NCI-H524 treated with DMSO at 0.1 percent for 48 hours (cell line): Measurements from ENCODE around the gene ATP5MC2.
"Not testable (repeated sequence)": the region's sequence is repeated elsewhere in the genome, so short reads cannot be mapped to it uniquely, and the experiment has no call there.

Experiments
- DNase-seq: peaks from one replicate; lab custom pipeline; 2025; lab: John Stamatoyannopoulos, UW

ATP5MC2 gene

DNA sequence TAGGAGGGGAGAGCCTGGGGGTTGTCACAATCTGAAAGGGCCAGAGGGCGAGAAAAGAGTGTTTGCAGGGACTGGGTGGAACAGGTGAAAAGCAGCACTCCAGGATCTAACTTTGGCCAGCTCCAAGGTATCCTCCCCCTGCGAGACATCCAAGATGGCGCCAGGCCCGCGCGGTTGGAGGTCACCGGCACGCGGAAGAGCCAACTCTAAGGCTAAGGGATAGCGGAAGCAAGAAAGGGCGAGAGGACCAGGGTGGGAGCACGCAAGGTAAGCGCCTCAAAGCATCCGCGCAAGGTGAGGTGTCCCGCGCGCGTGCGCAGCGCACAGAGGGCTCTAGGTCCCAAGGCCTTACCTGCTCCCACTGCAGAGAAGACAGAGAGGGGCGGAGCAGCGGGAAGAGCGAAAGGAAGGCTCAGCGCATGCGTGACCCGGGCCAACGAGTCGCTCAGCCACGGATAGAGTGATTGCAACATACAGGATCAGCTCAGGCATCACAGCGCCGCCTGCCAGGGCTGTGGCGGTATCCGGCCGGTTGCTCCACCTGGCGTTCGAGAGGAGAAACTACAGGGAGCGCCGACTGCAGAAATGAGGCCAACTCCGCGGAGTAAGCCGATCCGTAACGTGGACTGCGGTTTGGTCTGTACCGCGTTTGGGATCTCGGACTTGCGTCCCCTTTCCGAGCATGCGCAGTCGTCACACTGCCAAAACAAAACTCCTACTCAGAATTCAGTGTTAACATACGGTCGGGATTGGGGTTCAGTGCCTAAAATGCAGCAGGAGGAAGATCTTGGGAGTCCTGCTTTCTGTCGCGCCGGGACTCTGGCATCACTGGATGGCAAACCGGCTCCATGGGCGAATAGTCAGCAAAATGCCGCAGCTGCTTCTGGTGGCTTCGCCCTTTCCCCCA is at the start of gene ATP5MC2:
TSS of gene ATP5MC2 (minus strand) at position 383 of the 907 bp plus-strand sequence. CDS start 3,469 bp downstream, outside the sequence.
- DNase-seq: peak; percentile 94

DNA sequence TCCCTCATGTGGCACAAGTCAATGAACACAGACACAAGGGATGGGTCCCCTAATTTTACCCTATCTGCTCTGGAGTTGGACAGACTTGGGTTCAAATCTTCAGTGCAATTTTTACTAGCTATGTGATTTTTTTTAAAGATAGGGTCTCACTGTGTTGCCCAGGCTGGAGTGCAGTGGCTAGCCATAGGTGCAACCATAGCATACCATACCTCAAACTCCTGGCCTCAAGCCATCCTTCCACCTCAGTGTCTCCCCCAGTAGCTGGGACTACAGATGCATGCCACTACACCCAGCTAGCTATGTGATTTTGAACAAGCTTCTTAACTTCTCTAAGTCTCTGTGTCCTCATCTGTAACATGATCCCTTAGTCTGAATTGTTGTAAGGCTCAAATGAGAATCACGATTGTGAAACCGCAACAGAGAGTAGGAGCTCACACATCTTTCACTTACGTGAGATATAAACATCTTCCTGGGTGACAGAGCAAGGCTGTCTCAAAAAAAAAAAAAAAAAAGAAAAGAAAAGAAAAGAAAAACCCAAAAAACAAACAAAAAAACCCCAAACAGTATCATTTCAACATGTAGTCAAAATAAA is 46.7 kb upstream of the ATP5MC2 start:
- DNase-seq: no peak

GRCh38 chr12:53720946-53721345 is 45.1 kb upstream of the ATP5MC2 start:
- DNase-seq: no peak

GRCh38 chr12:53719649-53720048 is 43.8 kb upstream of the ATP5MC2 start:
- DNase-seq: no peak

DNA sequence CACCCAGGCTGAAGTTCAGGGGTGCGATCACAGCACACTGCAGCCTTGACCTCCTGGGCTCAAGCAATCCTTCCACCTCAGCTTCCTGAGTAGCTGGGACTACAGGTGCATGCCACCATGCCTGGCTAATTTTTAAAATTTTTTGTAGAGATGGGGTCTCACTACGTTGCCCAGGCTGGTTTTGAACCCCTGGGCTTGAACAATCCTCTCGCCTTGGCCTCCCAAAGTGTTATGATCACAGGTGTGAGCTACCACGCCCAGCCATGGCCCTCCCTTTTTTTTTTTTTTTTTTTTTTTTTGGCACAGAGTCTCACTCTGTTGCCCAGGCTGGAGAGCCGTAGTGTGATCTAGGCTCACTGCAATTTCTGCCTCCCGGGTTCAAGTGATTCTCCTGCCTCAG is 42.7 kb upstream of the ATP5MC2 start:
- not testable (repeated sequence) for DNase-seq

GRCh38 chr12:53717319-53717718 is 41.4 kb upstream of the ATP5MC2 start:
- DNase-seq: no peak

DNA sequence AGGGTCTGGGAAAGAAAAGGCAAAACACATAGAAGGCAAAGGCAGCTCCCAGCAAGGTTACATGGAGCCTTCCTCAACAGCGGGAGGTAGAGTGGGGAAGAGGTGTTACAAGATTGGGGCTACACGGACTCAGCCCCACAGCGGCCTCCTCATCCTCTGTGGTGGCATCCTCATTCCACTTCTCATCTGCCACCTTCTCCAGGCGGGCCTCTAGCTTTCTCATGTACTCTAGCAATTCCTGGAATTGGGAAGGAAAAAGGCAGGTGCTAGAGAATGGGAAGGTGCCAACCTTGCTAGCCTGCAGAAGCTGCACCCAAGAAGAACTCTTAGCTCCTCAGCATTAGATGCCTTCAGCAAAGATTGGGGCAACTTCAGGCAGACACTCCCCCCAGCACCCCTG is 38.1 kb upstream of the ATP5MC2 start:
- no peak for DNase-seq

DNA sequence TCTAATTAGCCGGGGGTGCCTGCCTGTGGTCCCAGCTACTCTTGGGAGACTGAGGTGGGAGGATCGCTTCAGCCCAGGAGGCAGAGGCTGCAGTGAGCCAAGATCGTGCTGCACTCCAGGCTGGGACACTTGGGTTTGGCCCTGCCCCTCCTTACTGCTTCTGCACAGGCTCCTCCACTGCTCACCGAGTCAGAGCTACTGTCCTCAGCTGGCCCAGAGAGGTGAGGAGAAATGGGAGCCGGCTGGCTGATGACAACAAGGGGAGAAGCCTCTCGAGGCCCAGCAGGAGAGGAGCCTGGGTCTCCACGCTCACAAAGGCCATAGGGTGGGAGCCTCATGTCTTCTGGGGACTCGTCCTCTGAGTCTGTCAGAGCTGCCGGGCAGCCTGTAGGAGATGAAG is 37.6 kb upstream of the ATP5MC2 start:
- DNase-seq: no peak

DNA sequence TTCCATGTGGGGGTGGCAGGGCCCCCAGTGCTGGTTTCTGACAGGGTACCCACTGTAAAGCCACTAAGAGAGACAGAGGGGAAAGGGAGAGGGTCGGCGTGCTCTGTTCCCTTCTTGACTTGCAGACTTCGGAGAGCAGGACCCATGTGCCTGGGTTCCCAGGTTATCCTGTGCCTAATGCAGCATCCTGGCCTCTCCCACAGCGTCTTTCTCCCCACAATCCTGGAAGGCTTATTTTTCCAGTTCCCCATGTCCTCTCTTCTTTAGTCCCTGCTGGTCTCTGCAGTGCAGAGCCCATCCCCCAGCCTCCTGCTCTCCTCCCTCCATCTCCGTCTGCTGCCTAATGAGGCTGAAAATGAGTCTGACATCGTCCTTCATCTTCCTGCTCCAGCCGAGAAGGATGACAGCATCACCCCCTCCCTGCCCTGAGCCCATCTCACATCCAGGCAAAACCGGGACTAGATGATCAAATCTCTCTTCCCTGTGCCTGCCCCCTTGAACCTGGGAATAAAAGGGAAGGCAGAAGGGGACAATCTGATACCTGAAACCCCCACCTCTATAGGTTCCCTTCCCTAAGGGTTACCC is 36.3 kb upstream of the ATP5MC2 start:
- no peak for DNase-seq

GRCh38 chr12:53710091-53710490 is 34.2 kb upstream of the ATP5MC2 start:
- DNase-seq: no peak

DNA sequence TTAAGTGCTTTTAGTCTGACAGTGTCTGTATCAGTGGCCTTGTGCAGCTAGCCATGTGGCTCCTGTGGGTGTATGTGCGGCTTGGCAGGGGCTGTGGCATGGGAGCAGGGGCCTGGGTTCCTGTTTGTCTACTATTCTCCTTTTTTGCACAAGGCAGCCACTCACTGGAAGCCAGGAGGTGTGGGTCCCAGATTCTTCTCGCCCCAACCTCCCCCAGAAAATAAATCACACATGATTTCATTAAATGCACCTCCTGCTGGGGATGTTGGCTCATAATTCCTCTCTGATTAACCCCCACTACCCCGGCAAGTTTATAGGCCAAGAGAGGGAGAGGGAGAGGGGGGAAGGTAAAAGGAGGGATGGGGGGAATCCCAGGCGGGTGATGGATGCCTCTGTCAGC is 33.8 kb upstream of the ATP5MC2 start:
- DNase-seq: no peak

DNA sequence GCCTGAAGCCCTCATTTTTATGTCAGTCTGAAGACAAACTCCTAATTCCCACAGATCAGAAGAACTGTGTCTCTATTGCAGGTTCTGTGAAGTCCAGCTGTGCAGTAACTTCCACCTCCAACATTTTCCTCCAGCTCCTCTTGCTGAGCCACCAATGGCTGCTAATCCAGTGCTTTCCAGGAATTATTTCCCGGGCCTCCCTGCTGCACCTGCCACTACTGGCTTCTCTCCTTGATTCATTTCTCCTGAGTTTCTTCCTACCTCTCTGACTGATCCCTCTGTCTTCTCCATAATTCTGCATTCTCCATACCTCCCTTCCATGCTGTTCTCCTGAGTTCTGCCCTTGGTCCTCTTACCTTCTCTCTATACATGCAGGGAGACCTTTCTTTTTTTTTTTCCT is 30.2 kb upstream of the ATP5MC2 start:
- no peak for DNase-seq

DNA sequence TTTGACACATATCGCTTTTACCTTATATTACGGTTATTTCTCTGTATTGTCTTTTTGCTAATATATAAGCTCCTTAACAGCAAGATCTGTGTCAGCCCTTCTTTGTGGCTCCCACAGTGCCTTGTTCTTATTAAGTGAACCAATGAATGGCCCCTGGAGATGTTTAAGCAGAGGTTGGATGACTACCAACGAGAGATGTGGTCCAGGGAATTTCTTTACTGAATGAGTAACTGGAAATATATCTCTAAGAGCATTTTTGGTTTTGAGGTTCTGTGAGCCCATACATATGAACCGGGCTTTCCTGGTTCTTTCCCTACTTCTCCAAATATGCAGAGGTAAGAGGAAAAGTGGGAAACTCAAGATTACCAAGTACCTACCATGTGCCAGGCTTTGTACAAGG is 27.9 kb upstream of the ATP5MC2 start:
- DNase-seq: no peak

DNA sequence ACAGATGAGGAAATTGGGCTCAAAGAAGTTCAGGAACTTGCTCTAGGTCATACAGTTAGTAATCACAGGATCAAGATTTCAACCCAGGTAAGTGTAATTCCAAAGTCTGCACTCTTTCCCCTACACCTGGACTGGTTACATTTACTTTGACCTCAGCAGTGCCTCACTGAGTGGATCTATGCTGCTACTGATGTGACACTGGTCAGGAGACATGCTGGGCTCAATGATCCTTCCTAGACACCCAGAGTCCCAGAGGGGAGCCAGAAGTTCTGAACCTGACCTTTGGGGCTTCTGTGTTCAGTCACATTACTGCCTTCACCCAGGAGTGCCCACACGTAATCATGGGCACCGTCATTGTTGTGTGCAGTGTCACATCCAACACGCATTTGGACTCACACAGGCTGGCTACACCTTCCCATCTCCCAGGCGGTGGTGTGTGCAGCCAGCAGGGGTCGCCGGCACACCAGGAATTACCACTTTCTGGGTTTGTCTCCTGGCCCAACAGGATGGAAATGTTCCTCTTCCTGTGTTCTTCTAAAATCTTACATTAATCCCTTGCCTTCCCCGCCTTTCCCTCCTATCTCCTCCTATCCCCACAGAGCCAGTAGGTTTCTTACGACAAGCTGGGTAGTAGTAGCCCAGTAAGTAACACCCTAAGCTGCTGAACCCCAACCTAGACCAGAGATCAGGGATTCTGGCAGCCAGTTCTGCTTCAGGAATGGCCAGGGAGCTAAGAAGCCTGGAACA is 25.8 kb upstream of the ATP5MC2 start:
- DNase-seq: no peak

- no peak for DNase-seq
These were observed 24.7 kb upstream of the ATP5MC2 start for GRCh38 chr12:53700567-53700966.

GRCh38 chr12:53699678-53700025 is 23.8 kb upstream of the ATP5MC2 start:
- DNase-seq: no peak

DNA sequence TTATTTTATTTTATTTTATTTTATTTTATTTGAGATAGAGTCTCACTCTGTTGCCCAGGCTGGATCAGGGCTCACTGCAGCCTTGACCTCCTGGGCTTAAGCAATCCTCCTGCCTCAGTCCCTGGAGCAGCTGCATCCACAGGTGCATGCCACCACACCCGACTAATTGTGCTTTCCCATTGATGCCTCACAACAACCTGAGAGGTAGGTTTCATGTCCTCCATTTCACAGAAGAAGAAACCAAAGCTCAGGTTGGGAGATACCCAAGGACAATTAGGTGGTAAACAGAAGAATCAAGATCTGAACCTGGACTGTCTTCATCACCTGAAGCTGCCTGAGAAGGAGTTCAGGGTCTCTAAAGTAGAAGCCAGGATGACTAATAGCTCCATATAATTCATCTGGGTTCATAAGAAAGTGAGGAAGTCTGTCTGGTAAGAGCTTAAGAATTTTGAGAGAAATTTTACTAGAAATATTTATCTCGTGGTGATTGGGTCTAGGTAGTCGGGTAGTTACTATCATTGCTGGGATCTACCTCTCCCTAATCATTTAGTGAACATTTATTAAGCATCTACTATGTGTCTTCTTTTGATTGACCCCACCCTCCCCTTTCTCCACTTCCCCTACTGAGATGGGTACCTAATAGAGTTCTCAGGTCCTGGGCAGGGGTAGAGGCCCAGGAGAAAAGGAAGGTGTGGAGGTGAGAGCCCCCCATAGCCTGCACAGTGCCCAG is 23.2 kb upstream of the ATP5MC2 start:
- no peak for DNase-seq

- DNase-seq: no peak
These were observed 20.9 kb upstream of the ATP5MC2 start for GRCh38 chr12:53696655-53697331.

GRCh38 chr12:53696285-53696654 is 20.4 kb upstream of the ATP5MC2 start:
- peak; percentile 83 for DNase-seq

GRCh38 chr12:53695152-53696145 is 19.6 kb upstream of the ATP5MC2 start:
- DNase-seq: no peak
